Measurements from ENCODE around the gene TAF3.

TAF3 gene

DNA sequence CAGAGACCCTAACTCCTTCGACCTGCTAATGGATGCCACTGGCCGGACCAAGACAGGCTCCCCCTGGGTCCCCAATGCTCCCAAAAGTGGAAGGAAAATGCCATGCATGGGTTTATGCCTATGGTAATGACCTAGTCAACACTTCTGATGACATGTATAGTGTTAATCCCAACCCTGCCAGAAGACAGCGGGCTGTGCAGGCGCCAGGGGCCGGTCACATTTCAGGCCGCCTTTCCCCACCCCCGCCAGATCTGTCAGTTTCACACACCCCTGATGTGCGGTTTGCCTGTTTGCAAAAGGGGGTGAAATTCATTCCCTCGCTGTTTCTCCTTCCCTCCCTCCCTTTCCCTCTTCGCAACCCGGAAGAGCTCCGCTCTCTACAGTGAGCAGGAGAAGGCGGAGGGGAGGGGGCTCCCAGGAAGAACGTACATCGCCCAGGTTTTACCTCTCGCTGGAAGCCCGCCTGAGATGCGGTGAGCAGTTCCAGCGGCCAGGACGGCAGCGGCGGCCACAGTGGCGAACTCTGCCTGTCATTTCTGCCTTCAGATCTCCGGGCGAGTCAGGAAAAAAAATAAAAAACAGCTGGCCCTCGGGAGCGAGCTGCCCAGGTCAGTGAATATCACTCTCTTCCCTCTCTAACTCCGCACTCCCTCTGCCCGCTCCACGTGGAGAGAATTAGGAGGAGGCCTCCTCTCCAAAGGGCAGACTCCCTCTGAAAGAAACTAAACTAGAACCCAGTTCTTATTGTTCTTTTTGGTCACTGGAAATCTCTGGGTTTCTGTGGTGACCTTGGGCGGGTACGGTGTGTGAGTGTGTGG is 226.8 kb downstream of the TAF3 start:
- DNase-seq (ENCODE audit: insufficient read length, low spot score): no peak
- TF ChIP-seq, protein P1, sequence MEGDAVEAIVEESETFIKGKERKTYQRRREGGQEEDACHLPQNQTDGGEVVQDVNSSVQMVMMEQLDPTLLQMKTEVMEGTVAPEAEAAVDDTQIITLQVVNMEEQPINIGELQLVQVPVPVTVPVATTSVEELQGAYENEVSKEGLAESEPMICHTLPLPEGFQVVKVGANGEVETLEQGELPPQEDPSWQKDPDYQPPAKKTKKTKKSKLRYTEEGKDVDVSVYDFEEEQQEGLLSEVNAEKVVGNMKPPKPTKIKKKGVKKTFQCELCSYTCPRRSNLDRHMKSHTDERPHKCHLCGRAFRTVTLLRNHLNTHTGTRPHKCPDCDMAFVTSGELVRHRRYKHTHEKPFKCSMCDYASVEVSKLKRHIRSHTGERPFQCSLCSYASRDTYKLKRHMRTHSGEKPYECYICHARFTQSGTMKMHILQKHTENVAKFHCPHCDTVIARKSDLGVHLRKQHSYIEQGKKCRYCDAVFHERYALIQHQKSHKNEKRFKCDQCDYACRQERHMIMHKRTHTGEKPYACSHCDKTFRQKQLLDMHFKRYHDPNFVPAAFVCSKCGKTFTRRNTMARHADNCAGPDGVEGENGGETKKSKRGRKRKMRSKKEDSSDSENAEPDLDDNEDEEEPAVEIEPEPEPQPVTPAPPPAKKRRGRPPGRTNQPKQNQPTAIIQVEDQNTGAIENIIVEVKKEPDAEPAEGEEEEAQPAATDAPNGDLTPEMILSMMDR (IDR thresholded peaks at IDR 0.05; ENCODE audit: insufficient read depth, missing control alignments): no peak
- no peak for FAIRE-seq

- DNase-seq (ENCODE audit: insufficient read length, low spot score): no peak
- FAIRE-seq: no peak
- TF ChIP-seq, protein P1 (IDR thresholded peaks at IDR 0.05; ENCODE audit: insufficient read depth, missing control alignments): no peak
Measured at GRCh38 chr10:8045726-8046494, 227.6 kb downstream of the TAF3 start.

DNA sequence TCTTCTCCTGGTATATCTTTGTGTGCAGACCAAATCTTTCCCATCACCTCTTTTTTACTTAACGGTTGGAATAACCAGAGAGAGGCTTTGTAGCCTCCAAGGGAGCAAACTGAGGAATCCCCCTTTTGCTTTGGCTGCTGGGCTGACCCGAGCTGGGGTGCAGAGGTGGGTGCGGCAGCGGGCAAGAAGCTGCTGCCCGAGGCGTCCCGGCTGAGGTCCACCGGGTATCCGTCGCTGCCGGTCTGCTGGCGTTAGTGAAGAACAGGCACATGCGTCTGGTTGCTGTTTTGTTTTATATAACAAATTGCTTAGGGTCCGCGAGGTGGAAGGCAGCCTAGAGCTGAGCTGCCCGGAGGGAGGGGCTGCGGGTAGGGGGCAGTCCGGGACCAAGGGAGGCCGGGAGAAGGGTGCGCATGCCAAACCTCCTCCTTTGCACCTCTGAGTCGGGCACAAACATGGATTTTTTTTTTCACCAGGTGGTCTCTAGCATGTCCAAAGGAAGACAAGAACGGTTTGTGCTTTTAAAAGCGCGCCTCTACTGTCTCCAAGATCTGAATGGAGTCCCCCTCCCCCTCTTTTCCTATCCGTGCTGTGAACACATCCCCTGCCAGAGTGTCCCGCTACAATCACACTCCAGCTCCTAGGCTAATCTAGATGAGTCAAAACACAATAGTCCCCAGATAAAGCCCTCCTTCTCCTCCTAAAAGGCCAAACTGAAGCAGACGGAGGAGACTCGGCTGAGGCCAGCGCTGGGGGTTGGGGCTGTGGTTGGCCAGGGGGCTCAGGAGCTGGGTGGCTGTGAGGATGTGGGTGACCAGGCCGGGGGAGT is 229.4 kb downstream of the TAF3 start:
- TF ChIP-seq, protein P1 (IDR thresholded peaks at IDR 0.05; ENCODE audit: insufficient read depth, missing control alignments): no peak
- DNase-seq (ENCODE audit: insufficient read length, low spot score) (no peak), FAIRE-seq (no peak)

GRCh38 chr10:8048281-8049008 is 230.1 kb downstream of the TAF3 start:
- no peak for FAIRE-seq
- DNase-seq (ENCODE audit: insufficient read length, low spot score): no peak

GRCh38 chr10:8049045-8049864 is 230.9 kb downstream of the TAF3 start:
- FAIRE-seq (no peak), DNase-seq (ENCODE audit: insufficient read length, low spot score) (no peak)
- TF ChIP-seq, protein P1 (IDR thresholded peaks at IDR 0.05; ENCODE audit: insufficient read depth, missing control alignments): no peak

More at GRCh38 chr10:8048281-8049008, 230.1 kb downstream of the TAF3 start:
- TF ChIP-seq, protein P1 (IDR thresholded peaks at IDR 0.05; ENCODE audit: insufficient read depth, missing control alignments): no peak

Data from D721Med (cell line).